ENCODE results near the gene ZBTB37.

DNA sequence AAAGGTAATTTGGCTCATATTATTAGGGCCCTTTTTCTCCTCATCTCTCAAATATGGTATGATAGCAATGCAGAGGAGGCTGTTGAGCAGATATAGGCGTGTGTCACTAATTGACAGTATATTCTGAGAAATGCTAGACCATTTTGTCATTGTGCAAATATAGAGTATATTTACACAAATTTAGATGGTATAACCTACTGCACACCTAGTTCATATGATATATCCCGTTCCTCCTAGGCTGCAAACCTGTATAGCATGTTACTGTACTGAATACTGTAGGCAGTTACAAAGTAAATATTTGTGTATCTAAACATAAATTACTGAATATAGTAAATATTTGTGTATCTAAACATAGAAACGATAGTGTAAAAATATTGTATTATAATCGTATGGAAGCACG, 8.6 kb downstream of the ZBTB37 start:
- TF ChIP-seq, protein P1, sequence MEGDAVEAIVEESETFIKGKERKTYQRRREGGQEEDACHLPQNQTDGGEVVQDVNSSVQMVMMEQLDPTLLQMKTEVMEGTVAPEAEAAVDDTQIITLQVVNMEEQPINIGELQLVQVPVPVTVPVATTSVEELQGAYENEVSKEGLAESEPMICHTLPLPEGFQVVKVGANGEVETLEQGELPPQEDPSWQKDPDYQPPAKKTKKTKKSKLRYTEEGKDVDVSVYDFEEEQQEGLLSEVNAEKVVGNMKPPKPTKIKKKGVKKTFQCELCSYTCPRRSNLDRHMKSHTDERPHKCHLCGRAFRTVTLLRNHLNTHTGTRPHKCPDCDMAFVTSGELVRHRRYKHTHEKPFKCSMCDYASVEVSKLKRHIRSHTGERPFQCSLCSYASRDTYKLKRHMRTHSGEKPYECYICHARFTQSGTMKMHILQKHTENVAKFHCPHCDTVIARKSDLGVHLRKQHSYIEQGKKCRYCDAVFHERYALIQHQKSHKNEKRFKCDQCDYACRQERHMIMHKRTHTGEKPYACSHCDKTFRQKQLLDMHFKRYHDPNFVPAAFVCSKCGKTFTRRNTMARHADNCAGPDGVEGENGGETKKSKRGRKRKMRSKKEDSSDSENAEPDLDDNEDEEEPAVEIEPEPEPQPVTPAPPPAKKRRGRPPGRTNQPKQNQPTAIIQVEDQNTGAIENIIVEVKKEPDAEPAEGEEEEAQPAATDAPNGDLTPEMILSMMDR (IDR thresholded peaks at IDR 0.05 in 2 of 3, conservative IDR thresholded peaks at IDR 0.05 in 1 of 3; ENCODE audit: insufficient read depth in 2 of 3, low read depth in 1 of 3, low read length in 3 of 3): no peak
- TF ChIP-seq SMAD3 (CRISPR knock-in tag; conservative IDR thresholded peaks at IDR 0.05) (no peak), CEBPB (tag; IDR thresholded peaks at IDR 0.05) (no peak), HDAC6 (IDR thresholded peaks at IDR 0.05; ENCODE audit: low read depth, low read length) (no peak), CEBPG (CRISPR knock-in tag; IDR thresholded peaks at IDR 0.05) (no peak), CEBPG (tag; conservative IDR thresholded peaks at IDR 0.05 in 1 of 2, IDR thresholded peaks at IDR 0.05 in 1 of 2) (no peak), ZNF57 (CRISPR knock-in tag; IDR thresholded peaks at IDR 0.05) (no peak), MAFK (IDR thresholded peaks at IDR 0.05; ENCODE audit: low read length) (no peak), MYC (IDR thresholded peaks at IDR 0.05; ENCODE audit: low read depth, low read length) (no peak), MYC (CRISPR knock-in tag; IDR thresholded peaks at IDR 0.05; ENCODE audit: borderline replicate concordance, low read depth) (no peak), KLF10 (CRISPR knock-in tag; IDR thresholded peaks at IDR 0.05) (no peak), SMAD4 (CRISPR knock-in tag; conservative IDR thresholded peaks at IDR 0.05) (no peak)
- TF ChIP-seq, protein P2, sequence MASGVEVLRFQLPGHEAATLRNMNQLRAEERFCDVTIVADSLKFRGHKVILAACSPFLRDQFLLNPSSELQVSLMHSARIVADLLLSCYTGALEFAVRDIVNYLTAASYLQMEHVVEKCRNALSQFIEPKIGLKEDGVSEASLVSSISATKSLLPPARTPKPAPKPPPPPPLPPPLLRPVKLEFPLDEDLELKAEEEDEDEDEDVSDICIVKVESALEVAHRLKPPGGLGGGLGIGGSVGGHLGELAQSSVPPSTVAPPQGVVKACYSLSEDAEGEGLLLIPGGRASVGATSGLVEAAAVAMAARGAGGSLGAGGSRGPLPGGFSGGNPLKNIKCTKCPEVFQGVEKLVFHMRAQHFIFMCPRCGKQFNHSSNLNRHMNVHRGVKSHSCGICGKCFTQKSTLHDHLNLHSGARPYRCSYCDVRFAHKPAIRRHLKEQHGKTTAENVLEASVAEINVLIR (CRISPR knock-in tag; IDR thresholded peaks at IDR 0.05): no peak
- TF ChIP-seq, protein P3, sequence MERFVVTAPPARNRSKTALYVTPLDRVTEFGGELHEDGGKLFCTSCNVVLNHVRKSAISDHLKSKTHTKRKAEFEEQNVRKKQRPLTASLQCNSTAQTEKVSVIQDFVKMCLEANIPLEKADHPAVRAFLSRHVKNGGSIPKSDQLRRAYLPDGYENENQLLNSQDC (CRISPR knock-in tag; IDR thresholded peaks at IDR 0.05): no peak
- TF ChIP-seq, protein P4, sequence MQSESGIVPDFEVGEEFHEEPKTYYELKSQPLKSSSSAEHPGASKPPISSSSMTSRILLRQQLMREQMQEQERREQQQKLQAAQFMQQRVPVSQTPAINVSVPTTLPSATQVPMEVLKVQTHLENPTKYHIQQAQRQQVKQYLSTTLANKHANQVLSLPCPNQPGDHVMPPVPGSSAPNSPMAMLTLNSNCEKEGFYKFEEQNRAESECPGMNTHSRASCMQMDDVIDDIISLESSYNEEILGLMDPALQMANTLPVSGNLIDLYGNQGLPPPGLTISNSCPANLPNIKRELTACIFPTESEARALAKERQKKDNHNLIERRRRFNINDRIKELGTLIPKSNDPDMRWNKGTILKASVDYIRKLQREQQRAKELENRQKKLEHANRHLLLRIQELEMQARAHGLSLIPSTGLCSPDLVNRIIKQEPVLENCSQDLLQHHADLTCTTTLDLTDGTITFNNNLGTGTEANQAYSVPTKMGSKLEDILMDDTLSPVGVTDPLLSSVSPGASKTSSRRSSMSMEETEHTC (IDR thresholded peaks at IDR 0.05): no peak
- TF ChIP-seq, protein P5, sequence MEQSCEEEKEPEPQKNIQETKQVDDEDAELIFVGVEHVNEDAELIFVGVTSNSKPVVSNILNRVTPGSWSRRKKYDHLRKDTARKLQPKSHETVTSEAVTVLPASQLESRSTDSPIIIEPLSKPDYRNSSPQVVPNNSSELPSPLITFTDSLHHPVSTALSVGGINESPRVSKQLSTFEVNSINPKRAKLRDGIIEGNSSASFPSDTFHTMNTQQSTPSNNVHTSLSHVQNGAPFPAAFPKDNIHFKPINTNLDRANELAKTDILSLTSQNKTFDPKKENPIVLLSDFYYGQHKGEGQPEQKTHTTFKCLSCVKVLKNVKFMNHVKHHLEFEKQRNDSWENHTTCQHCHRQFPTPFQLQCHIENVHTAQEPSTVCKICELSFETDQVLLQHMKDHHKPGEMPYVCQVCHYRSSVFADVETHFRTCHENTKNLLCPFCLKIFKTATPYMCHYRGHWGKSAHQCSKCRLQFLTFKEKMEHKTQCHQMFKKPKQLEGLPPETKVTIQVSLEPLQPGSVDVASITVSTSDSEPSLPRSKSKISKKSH (CRISPR knock-in tag; IDR thresholded peaks at IDR 0.05): no peak

Measured in K562 (cell line).